GM11168 (cell line): ENCODE data around the gene GMEB2.
"Not testable (repeated sequence)": the region's sequence is repeated elsewhere in the genome, so short reads cannot be mapped to it uniquely, and the experiment has no call there.

Source experiments
- in situ Hi-C: fragments of 300-500 bp; cut with MboI; formaldehyde crosslinking; loops from one replicate; pipeline ENCODE4 v1.12.0; 2022; ENCODE audit warnings: low sequenced_read_pairs; ENCODE audit not compliant: unreplicated experiment

Gene GMEB2

DNA sequence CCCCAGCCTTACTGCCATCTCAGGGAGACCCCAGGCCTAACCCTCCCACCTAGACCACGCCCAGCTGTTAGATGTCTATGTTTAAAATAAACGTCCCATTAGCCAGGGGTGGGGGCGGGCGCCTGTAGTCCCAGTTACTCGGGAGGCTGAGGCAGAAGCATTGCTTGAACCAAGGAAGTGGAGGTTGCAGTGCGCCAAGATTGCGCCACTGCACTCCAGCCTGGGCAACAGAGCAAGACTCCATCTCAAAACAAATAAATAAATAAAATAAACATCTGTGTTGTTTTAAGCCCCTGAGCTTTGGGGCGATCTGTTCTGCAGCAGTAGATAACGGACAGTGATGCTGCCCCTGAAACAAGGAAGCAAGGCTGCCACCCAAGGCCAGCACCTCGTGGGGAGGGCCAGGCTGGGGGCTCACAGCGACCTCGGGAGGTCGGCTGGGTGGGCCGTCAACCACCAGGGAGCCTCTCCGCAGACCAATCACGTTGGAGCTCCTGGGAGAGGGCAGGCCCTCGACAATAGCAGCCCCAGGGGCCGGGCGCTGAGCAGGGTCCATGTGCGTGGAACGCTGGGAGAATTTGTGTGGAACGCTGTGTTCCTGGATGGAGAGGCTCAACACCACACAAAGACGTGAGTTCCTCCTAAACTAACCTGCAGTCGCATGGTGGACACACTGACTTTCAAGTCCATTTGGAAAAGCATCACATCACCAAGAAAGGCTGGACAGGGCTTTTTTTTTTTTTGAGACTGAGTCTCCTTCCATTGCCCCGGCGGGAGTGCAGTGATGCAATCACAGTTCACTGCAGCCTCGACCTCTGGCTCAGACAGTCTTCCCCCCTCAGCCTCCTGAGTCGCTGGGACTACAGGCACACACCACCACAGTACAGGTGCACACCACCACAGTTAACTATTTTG lies 51.8 kb downstream of the GMEB2 start:
- in situ Hi-C loops, result no loop called here

DNA sequence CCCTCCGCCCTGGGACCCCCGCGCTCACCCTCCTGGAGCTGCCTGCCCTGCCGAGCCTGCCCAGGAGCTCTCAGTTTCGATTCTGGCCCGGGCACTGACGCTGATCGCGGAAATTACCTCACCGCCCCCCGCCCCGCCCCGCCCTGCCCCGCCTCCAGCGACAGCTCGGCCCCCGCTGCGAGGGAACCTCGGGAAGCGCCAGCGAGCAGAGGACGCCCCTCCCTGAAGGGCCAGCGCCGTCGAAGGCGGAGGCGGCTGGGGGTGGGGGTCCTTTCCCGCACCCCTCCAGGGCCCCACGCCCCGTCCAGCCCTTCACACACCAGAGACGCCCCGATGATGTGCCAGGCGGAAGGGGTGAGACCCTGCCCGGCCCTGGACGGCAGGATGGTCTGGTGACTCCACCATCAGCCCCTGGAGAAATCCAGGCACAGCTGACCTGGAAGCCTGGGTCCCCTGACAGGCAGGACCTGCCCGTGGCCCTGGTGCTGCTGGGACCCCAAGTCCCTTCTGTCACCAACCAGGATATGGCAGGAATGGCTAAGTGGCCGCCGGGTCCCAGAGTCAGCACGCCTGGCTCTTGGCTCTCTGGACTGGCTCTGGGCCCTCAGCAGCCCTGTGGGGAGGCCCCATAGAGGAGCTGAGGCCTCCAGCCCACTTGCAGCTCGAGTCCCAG lies 52.6 kb downstream of the GMEB2 start, which contains the start of gene HELZ2:
Gene HELZ2, minus strand, starts transcription at position 84 of the 673 bp plus-strand sequence. CDS start 1,854 bp downstream, outside the sequence.
- in situ Hi-C loops, result no loop called here

DNA sequence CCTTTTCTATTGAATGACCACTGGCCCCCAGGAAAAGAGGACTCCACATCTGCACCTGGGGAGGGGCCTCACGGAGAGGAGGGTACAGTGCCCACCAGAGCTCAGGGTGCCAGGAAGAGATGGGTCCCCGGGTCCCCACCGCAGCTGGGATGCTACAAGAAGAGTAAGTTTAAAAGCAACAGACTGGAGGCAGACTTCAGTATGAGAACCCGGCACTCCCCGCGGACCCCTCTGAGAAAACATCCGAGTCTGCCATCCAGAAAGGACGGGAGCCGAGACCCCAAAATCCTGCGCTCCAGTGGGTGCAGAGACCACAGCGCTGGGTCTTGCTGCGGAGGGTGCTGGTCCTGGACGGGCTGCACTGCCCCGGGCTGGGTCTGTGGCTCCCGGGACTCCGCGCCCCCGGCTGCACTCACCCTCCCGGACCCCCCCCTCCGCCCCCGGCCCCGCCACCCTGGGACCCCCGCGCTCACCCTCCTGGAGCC lies 53.2 kb downstream of the GMEB2 start:
- in situ Hi-C loops, result no loop called here

DNA sequence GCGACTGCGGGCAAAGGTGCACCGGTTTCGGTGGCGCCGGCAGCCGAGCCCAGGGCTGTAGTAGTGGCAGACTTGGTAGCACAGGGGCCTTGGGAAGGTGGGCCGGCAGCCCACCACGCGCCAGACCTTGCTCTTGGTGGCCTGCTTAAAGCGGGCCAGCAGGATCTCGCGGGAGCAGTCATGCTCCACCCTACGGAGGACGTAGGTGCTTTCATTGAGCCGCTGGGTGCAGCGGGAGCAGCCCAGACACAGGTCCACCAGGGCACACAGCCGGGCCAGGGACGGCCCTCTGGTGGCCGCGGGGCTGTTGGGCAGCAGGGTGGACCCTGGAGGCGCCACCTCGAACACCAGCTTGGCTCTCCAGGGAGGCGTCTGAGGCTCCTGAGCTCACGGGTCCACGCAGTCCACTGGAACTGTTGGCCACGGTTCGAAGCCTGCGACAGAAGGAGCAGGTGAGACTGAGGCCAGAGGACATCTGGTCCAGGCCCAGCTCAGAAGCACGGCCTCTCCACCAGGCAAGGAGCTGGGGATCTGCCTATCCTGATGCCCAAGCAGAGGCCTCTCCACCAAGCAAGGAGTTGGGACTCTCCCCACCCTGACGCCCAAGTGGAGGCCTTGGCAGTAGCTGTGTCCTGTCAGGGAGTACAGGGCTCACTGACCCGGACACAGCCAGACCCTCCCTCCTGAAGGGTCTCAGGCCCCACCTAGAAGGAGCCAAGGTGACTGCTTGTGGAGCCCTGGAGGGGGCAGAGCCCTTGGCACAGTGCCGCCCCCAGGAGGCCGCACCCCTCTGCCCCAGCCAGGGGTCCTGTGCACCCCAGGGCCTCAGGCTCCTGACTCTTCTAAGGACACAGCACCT lies 53.9 kb downstream of the GMEB2 start:
- in situ Hi-C loops, result no loop called here

DNA sequence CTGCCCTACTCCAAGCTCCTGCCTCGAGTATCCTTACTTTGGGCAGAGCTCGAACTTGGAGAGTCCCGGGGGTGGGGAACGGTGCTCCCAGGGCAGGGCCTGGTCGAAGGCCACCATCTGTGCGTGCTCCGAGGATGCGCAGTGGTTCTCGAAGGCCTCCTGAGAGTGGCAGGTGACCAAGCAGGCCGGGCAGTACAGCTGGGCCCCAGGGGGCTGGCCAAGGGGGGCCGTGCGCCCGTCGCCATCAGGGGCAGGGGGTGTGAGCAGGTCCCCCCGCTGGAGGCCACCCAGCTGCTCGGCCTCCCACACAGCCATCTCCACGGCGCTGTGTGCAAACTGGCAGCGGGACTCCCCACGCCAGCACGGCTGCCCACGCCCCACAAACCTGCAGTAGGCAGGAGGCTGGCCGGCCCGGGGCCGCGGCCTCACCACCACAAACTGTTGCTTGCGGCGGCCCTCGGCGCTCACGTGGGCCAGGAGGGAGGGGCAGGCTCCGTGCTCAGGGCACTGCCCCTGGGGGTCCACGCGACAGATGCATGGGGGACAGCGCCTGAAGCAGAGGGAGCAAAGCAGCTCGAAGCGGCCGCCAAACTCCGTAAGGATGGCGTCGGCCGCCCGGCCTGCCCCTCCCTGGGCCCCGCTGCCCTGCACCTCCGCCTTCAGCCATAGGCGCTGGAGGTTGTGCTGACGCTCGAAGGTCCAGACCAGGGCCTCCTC lies 54.7 kb downstream of the GMEB2 start:
- in situ Hi-C loops, result no loop called here

DNA sequence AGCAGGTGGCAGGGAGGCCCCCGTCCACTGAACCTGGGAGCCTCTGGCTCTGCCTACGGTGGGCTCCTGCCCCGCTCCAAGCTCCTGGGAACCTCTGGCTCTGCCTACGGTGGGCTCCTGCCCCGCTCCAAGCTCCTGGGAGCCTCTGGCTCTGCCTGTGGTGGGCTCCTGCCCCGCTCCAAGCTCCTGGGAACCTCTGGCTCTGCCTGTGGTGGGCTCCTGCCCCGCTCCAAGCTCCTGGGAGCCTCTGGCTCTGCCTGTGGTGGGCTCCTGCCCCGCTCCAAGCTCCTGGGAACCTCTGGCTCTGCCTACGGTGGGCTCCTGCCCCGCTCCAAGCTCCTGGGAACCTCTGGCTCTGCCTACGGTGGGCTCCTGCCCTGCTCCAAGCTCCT lies 55.8 kb downstream of the GMEB2 start:
- in situ Hi-C loops, result not testable (repeated sequence)

DNA sequence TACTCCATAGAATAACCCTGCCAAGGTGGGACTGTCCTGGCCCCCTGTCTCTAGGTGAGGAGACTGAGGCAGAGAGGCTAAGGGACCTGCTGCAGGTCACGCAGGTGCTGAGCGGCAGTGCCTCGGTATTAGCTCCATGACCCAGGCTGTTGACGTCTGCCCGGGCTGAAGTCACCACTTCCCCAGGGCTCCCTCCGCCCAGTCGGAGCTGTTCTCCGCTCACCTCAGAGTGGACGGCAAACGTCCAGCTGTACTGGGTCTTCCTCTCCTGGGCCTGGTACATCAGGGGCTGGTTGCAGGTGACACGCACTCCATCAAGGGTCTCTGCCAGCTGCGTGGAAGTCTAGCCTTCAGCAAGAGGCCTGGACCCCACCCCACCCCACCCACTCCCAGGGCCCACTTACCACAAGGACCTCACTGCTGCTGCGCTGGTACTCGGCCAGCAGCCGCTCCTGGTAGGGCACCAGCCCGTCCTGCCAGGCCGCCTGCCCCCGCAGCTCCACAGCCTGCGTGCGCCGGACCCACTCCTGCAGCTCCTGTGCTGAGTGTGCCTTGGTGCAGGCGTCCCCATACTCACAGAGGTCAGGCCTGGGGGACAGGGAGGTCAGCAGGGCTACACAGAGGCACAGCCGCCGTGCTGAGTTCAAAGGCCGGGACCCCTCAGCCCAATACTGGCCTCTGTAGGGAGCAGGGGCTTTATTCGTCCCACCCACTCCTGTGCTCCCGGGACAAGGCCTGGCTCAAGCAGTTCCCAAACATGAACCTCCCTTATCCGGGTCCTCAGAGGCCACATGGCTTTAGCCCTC lies 56.4 kb downstream of the GMEB2 start:
- in situ Hi-C loops, result no loop called here

DNA sequence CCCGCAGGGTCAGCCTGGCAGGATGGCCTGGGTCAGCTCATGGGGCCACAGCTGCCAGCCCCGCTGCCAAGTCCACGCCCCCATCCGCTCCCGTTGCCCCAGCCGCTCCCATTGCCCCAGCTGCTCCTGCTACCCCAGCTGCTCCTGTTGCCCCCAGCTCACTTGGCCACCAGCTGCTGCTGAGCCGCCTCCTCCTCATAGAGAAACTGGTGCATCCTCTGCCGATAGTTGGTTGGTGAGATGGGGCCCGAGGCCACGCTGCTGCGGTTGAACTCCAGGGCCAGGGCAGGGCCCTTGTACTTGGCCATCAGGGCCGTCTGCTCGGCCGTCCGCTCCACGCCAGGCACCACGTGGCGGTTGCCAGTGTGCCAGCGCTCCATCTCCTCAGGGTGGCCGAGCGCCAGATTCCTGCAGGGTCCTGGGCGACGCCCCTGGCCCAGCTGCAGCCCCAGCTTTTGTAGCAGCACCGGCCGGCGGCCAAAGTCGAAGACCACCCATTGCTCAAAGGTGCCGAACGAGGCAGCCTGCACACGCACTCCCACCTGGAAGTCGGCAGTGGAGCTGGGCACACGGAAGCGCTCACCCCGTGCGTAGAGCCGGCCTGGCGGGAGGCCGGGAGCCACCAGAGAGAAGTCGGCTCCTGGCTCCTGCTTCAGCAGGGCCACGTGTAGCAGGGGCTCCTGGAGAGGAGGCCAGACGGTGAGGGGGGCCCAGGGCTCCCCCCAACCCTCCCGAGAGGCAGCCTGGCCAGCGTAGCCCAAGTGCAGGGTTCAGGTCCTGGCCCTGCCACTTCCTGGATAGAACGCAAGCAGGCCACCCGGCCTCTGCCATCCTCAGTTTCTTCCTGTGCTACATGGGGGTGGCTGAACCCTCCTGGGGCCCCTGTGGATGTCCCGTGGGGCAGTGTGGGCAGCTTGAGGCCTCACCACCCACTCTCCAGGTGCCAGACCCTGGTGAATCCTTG lies 57.6 kb downstream of the GMEB2 start:
- in situ Hi-C loops, result no loop called here

DNA sequence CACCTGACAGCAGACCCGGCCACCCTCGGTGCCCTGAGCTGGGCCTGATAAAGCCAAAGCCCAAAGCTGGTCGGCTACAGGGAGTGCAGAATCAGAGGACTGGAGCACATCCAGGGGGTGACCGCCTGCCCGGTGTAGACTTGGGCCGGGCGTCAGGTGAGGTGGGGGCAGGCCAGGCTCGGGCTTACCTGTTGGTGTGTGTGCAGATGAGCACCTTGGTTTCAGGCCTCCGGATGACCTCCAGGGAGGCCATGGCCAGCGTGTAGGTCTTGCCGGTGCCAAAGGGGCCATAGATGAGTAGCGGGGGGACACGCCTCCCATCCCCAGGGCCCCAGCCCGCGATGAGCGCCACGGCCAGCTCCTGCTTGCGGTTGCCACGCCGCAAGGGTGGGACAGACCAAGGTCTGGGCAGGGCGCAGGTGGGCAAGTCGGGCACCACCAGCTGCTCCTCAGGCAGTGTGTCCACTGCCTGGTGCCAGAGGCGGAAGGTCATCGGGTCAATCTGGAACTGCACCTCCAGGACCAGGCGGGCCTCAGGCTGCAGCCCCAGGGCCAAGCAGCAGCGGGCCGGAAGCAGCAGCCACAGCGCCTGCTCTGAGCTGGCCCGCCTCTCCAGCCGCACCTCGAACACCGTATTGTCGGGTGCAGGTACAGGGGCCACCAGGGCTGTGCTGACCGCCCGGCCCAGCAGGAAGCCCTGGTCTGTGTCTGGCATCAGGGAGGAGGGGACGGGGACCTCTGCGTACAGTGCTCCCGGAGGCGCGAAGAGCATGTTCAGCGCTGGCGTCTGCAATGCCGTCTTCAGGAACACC lies 58.5 kb downstream of the GMEB2 start:
- in situ Hi-C loops, result no loop called here

DNA sequence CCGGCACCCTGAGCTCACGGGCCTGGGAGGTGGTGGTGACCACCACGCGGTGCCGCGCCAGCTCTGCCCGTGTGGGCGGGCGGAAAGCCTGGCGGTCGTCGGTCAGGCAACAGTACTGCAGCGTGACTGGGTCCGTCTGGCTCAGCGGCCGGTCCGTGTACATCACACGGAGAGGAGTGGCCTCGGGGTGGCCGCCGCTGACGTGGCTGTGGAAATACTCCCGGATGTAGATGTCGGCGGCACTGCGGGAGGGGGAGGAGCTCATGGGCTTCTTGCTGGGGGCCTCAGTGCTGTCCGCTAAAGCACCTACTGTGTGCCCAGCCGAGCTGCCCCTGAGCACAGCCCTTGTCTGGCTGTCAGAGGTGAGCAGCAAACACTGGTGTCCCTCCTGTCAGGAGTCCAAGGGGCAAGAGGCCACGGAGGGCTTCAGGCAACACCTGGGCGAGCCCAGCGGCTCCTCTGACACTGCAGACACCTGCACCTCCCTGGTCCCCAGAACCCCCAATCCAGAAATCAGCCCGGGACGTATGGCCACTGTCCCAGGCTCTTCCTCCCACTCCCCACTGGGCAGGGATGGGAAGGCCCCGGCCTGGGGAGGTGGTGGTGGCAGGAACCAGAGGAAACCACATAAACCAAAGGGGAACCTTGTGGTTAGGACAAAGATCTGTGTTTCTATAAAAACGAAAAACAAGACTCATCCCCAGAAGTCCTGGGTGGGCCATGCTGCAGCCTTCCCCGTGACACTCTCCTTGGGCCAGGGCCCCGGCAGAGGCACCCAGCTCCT lies 59.3 kb downstream of the GMEB2 start:
- in situ Hi-C loops, result no loop called here

DNA sequence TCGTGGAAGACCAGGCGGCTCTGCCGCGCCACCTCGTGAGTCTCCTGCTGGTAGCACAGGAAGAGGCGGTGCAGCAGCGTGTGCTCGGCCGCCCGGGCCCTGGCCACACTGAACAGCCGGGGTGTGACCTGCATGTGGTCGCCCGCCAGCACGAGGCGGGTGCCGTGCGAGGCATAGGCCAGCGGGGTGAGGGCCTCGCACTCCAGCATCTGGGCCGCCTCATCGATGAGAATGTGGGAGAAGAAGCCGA lies 59.8 kb downstream of the GMEB2 start:
- in situ Hi-C loops, result no loop called here

DNA sequence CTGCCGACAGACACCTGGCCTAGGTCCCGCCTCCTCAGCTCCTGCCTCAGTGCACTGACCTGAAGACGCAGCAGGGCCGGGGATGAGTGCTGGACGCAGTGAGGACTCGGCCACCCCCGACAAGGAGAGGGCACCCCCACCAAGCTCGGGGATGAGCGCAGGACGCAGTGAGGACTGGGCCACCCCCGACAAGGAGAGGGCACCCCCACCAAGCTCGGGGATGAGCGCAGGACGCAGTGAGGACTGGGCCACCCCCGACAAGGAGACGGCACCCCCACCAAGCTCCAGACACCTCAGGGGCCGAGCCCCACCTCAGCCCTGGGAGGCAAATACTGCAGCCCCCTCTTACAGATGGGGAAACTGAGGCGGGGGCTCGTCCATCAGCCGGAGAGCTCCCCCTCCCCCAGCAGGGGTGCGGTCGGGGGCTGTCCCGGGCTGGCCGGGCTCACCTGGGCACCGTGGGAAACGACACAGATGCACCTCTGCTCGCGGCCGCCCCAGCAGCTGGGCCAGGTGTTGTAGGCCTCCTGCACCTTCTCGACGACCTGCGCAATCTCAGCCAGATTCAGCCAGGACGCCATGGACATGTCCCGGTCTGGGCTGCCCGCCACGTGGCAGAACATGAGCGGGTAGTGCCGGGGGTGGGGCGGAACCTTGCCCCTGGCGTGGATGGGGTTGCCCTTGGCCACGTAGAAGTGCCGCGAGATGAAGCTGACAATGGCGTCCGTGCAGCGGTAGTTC lies 60.3 kb downstream of the GMEB2 start:
- in situ Hi-C loops, result no loop called here

DNA sequence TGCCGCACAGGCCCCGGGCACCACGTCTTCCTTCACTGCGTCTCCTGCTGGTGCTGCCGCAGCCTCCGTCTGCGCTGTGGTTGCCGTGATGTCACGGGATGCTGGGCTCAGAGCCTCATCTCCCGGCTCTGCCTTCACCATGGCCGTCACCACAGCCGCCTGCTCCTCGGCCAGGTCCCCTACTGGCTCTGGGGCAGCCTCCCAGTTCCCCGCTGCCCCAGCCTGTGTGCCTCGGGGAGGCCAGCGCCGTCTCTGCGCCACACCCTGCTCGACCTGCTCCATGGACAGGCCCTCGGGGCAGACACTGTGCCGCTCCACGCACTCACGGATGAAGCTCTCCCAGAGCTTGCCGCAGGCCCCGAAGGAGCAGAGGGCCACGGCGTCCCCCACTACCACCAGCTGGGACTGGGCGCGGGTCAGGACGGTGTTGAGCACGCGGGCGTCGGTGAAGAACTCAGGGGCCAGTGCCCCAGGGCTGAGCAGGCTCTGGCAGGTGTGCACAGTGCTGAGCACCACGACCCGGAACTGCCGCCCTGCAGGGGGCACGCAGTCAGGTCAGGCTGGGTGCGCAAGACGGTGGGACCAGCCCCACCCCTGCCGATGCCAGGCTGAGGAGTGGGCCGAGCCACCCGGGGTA lies 61.1 kb downstream of the GMEB2 start:
- in situ Hi-C loops, result no loop called here

DNA sequence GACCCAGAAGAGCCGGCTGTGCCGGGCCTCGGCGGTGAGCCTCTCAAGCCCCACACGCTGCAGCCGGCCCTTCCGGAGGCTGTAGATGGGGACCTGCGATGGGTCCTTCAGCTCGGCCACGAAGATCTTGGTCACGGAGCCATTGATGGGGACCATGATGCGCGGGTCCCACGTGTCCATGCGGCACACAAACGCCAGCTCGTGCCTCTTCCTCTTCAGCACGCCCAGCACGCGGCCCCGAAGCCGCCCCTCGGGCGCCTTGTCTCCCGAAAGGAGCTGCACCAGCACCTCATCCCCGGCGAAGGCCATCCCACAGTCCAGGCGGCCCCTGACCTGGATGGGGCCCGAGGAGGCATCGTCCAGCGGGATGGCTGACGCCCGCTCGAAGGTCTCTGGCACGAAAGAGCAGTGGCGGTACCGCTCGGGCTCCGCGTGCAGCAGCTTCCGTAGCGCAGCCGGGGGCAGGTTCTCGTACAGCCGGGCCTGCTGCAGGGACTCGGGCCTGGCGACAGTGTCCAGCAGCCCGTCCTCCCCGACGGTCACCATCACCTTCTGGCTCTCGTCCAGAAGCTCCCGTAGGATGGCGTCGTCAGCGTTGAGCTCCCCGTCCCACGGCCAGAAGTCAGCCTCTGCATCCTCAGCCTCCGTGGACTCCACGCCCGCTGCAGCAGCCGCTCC lies 61.7 kb downstream of the GMEB2 start:
- in situ Hi-C loops, result no loop called here
